GM12865 (cell line): ENCODE data around the gene FUT6.

ENCODE experiments used
- DNase-seq: peaks from one replicate; pipeline ENCODE4 v3.0.0; 2010; ENCODE audit warnings: low read depth
- H3K4me3 ChIP-seq: 2 replicates; pipeline ENCODE4 v1.5.1; 2011; ENCODE audit warnings: mild to moderate bottlenecking, low read depth, low read length, control low read depth
- CTCF ChIP-seq: IDR thresholded peaks from 2 replicates; pipeline ENCODE4 v1.5.1; 2011; ENCODE audit warnings: low read length, control low read depth, low read depth, inconsistent platforms; ENCODE audit not compliant: insufficient read depth; ENCODE audit errors: missing control alignments

FUT6 gene

GRCh38 chr19:5837761-5838352, 1.6 kb downstream of the FUT6 start:
- DNase-seq, result no peak
- no peak overlapping the region for H3K4me3 ChIP-seq
- no peak for TF ChIP-seq CTCF

GRCh38 chr19:5832527-5833216, 6.8 kb downstream of the FUT6 start:
- no peak for DNase-seq
- no peak for TF ChIP-seq CTCF
- no peak overlapping the region for H3K4me3 ChIP-seq

- no peak for TF ChIP-seq CTCF
- no peak for DNase-seq
- H3K4me3 ChIP-seq, result no peak overlapping the region
These were observed 7.4 kb downstream of the FUT6 start for GRCh38 chr19:5832061-5832460.

DNA sequence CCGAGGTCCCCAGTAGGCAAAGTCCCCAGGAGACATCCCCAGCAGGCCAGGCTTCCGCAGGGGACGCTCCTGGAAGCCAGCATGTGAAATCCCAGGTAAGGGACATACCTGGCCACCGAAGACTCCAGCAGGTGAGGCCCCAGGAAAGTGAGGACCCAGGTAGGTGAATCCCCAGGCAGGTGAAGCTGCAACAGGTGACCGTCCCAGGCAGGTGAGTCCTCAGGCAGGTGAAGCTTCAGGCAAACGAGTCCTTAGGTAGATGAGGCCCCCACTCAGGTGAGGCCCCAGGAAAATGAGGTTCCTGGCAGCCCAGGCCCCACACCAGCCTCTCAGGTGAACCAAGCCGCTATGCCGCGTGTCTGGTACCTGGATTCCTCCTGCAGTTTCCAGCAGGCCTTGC, 8.3 kb downstream of the FUT6 start:
- no peak overlapping the region for H3K4me3 ChIP-seq
- no peak for DNase-seq
- no peak for TF ChIP-seq CTCF

GRCh38 chr19:5829567-5830310, 9.8 kb downstream of the FUT6 start:
- no peak for TF ChIP-seq CTCF
- peak overlapping the region; percentile 56; the same call in 1 of the 2 replicates for H3K4me3 ChIP-seq
- DNase-seq, result no peak

DNA sequence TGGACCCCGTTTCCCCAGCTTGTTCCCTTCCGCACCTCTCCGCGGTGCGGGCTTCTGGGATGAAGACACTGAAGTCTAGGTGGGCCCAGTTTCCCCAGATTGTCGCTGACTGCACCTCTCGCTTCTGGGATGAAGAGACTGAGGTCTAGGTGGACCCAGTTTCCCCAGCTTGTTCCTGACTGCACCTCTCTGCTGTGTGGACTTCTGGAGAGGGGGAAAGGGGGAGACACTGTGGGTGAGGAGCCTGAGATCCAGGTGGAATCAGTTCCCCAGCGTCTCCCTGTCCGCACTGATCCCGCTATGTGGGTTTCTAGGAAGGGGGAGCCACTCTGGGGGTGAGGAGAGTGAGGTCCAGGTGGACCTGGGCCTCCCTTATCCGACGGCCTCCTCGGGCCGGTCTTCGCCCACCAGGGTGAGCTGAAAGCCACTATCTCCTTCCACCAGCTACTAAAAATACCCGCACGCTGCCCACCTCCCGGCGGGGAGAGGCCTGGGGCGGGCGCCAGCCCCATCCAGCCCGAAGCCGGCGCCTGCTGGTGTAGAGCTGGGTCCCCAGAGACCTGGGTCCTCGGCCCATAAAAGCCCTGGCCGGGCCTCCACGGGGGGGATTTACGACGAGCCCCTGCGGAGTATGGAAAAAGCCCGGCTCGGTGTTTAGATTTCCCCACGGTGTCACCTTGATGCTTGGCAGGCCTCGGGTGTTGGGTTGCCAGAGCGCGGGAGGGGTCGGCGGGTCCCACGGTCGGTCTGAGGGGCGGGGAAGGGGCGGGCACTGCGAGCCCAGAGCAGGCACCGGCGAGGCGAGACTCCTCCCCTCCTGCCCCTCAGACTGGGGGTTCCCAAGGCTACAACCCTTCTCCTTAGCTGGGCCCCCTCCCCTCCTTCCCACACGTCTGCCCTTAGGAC, 10.6 kb downstream of the FUT6 start:
- H3K4me3 ChIP-seq, result peak overlapping the region; percentile 56

More for the DNA sequence above, 10.6 kb downstream of the FUT6 start:
- DNase-seq, result peak; percentile 43
- TF ChIP-seq CTCF, result no peak
